ENCODE results near the gene GAK.

The GAK gene

DNA sequence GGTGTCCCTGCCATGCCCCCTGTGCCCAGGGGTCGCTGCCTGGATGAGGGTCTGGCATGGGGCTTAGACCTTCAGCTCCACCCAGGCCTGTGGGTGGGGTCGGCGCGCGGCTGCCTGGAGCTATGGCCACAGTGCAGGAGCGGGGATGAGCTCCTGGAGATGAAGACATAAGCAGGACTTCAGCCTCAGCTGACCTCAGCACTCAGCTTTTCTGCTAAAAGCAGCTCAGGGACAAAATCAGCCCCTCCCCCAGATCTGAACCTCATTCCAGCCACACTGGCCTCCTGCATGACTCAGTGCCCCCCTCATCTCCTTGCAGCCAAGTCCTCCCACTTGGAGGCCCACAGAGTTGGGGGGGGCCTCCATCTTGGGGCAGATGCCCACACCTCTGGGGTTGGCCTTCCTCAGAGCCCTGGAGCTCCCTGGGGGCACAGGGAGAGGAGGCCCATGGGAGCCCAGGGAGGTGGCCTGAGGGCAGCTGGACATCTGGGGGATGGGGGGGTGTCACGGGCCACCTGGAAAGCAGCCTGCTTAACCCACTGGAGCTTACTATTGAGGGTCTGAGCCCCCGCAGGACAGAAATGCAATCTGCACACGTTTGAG, 86.8 kb downstream of the GAK start:
- H3K4me3 ChIP-seq (replicated peaks in 1 of 2; ENCODE audit: low read depth in 2 of 2, low read length in 2 of 2) = no peak overlapping the region
- TF ChIP-seq, protein P1, sequence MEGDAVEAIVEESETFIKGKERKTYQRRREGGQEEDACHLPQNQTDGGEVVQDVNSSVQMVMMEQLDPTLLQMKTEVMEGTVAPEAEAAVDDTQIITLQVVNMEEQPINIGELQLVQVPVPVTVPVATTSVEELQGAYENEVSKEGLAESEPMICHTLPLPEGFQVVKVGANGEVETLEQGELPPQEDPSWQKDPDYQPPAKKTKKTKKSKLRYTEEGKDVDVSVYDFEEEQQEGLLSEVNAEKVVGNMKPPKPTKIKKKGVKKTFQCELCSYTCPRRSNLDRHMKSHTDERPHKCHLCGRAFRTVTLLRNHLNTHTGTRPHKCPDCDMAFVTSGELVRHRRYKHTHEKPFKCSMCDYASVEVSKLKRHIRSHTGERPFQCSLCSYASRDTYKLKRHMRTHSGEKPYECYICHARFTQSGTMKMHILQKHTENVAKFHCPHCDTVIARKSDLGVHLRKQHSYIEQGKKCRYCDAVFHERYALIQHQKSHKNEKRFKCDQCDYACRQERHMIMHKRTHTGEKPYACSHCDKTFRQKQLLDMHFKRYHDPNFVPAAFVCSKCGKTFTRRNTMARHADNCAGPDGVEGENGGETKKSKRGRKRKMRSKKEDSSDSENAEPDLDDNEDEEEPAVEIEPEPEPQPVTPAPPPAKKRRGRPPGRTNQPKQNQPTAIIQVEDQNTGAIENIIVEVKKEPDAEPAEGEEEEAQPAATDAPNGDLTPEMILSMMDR (IDR thresholded peaks at IDR 0.05; ENCODE audit: low read depth, low read length) = no peak

DNA sequence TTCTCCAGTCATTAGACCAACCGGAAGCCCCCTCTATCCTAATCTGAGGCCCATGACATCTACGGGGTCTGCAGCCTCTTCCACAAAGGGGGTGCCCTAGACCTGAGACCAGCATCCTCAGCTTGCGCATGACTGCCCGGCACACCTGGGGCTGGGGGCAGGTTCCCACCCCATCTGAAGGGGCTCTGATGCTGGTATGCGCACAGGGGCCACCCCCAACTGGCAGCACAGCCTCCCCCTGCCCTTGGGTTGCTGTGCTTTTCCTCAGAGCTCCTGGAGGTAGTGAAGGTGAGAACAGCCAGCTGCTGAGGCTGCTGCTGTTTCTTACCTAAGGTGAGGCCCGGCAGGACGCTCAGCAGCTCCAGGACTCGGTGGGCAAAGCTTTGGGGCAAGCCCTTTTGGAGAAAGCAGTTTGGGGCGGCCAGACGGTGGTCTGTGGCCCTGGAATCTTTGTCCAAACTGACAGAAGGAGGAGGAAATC, 87.3 kb downstream of the GAK start:
- TF ChIP-seq, protein P1 (IDR thresholded peaks at IDR 0.05; ENCODE audit: low read depth, low read length) = no peak
- no peak for DNase-seq (ENCODE audit: low read depth in 2 of 2)
- H3K4me3 ChIP-seq (replicated peaks in 1 of 2; ENCODE audit: low read depth in 2 of 2, low read length in 2 of 2) = no peak overlapping the region

More for the DNA sequence above, 86.8 kb downstream of the GAK start:
- DNase-seq (ENCODE audit: low read depth in 2 of 2) = peak; percentile 36 to 57

DNA sequence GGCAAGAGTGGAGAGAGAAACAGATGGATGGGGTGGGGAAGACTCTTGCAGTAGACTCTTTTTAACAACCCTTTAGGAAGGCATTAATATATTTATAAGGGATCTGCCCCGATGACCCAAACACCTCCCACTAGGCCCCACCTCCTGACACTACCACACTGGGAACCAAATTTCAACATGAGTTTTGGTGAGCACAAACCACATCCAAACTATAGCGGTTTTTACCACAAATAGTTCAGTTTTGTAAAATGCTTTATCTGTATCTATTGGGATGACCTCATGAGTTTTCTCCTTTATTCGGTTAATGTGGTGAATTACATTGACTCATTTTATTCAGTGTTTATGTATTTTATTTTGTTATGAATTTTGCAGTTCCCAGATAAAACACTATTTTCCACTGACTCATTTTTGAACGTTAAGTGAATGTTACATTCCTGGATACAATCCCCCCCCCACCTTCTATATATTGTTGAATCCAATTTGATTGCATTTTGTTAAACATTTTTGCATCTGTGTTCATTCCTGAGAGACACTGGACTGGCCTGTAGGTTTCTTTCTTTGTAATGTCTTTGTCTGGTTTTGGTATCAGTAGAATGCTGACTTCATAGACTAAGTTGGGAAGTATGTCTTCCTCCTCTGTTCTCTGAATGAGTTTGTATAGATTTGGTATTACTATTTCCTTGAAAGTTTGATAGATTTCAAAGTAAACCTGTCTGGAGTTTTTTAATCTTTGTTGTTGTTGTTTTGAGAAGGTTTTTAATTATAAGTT, 92.3 kb downstream of the GAK start:
- no peak overlapping the region for H3K4me3 ChIP-seq (replicated peaks in 1 of 2; ENCODE audit: low read depth in 2 of 2, low read length in 2 of 2)
- no peak for DNase-seq (ENCODE audit: low read depth in 2 of 2)
- TF ChIP-seq, protein P1 (IDR thresholded peaks at IDR 0.05; ENCODE audit: low read depth, low read length) = no peak

DNA sequence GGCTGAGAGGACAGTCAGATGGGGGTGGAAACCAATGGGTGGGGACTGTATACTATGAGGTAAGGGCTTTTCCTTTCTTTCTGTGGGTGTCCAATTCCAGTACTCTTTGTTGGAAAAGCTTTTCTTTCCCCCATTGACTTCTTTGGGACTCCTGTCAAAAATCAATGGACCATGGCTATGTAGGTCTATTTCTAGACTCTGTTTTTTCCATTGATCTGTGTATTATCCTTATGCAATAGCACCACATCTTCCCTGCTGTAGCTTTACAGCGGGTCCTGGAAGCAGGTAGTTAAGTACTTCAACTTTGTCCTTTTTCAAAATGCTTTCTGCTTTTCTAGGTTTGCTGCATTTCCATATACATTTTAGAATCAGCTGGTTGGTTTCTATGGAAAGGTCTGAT, 94.3 kb downstream of the GAK start:
- H3K4me3 ChIP-seq (replicated peaks in 1 of 2; ENCODE audit: low read depth in 2 of 2, low read length in 2 of 2) = no peak overlapping the region
- DNase-seq (ENCODE audit: low read depth in 2 of 2) = no peak
- TF ChIP-seq, protein P1 (IDR thresholded peaks at IDR 0.05; ENCODE audit: low read depth, low read length) = no peak

DNA sequence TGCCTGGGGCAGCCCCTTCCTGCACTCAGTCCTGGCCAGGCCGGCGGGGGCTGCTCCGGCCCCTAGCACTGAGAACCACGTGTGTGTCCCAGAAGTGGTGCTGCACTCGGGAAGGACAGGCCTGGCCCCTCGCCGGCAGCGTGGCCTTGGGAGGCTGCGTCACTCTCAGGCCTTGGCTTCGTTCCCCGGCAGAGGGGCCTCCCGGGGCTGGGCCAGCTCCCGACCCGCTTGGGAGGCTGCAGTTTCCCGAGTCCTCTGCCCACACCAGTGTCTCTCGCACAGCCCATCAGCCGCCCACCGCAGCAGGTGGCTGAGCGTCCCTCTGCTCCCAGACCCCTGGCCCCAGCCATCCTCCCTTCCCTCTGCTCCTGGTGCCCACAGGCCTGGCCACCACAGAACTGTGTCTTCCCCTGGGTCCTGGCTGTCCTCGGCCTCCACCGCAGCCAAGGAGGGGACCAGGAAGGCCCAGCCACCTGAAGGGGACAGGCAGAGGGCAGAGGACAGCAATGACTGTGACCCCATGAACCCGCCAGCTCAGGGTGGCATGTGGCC, 95.3 kb downstream of the GAK start:
- TF ChIP-seq, protein P1 (IDR thresholded peaks at IDR 0.05; ENCODE audit: low read depth, low read length) = no peak
- no peak for DNase-seq (ENCODE audit: low read depth in 2 of 2)
- no peak overlapping the region for H3K4me3 ChIP-seq (replicated peaks in 1 of 2; ENCODE audit: low read depth in 2 of 2, low read length in 2 of 2)

DNA sequence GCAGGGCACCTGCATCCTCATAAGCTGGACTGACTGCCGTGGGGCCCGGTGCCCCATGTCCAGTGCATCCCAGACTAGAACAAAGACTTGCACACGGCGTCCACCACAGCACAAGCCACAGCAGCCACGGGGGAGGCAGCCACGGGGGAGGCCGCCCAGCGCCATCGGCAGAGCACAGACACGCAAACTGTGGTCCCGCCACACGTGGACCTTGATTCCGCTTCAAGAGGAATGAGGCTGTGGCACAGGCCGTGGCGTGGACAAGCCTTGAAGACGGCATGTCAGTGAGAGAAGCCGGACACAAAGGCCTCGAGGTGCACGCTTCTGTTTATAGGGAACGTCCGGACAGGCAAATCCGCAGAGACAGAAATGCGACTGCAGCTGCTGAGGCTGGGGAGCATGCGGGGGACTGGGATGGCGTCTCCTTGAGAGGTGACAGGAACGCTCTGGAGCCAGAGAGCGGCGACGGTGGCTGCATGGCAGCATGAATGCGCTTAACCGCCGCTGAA, 96.1 kb downstream of the GAK start:
- H3K4me3 ChIP-seq (replicated peaks in 1 of 2; ENCODE audit: low read depth in 2 of 2, low read length in 2 of 2) = no peak overlapping the region
- no peak for DNase-seq (ENCODE audit: low read depth in 2 of 2)
- TF ChIP-seq, protein P1 (IDR thresholded peaks at IDR 0.05; ENCODE audit: low read depth, low read length) = no peak
